B cell (primary cell): ENCODE measurements around the gene KCNJ12.
"Not testable (repeated sequence)": the region's sequence is repeated elsewhere in the genome, so short reads cannot be mapped to it uniquely, and the experiment has no call there.

ENCODE experiments used
- EZH2 ChIP-seq: IDR thresholded peaks from 2 replicates; pipeline ENCODE4 v1.6.1; 2012; ENCODE audit warnings: borderline replicate concordance, low read depth, mild to moderate bottlenecking, moderate library complexity, low read length; ENCODE audit not compliant: insufficient read depth, poor library complexity, severe bottlenecking
- TF ChIP-seq, protein P1 (sequence below): fragments of 200-600 bp; IDR thresholded peaks from one replicate; pipeline ENCODE4 v1.8.0; 2022; ENCODE audit warnings: antibody characterized with exemption, mild to moderate bottlenecking

DNA sequence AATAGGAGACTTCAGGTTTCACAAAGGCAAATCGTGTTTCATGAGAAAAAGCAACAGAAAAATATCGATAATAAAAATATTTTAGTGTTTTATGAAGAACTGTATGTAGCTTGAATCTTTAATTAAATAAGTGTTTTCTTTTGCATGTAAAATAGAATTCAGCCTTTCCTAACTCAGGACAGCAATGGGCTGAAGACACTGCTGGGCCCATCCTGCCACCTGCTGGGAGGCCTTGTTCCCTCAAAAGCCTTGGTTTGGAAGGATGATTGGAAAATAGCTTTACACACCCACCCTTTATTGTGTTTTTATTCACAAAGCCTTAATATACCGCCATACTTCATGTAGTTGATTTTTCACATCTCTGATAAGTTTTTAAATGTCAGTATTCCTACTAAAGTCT lies 73.7 kb downstream of the KCNJ12 start:
- TF ChIP-seq, protein P1, sequence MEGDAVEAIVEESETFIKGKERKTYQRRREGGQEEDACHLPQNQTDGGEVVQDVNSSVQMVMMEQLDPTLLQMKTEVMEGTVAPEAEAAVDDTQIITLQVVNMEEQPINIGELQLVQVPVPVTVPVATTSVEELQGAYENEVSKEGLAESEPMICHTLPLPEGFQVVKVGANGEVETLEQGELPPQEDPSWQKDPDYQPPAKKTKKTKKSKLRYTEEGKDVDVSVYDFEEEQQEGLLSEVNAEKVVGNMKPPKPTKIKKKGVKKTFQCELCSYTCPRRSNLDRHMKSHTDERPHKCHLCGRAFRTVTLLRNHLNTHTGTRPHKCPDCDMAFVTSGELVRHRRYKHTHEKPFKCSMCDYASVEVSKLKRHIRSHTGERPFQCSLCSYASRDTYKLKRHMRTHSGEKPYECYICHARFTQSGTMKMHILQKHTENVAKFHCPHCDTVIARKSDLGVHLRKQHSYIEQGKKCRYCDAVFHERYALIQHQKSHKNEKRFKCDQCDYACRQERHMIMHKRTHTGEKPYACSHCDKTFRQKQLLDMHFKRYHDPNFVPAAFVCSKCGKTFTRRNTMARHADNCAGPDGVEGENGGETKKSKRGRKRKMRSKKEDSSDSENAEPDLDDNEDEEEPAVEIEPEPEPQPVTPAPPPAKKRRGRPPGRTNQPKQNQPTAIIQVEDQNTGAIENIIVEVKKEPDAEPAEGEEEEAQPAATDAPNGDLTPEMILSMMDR: peak; percentile 14
- TF ChIP-seq EZH2: not testable (repeated sequence)
